ENCODE measurements around the gene FAM171A2.
A peak's percentile ranks its signal among the peaks of the same experiment; 100 is the strongest.

Gene FAM171A2

DNA sequence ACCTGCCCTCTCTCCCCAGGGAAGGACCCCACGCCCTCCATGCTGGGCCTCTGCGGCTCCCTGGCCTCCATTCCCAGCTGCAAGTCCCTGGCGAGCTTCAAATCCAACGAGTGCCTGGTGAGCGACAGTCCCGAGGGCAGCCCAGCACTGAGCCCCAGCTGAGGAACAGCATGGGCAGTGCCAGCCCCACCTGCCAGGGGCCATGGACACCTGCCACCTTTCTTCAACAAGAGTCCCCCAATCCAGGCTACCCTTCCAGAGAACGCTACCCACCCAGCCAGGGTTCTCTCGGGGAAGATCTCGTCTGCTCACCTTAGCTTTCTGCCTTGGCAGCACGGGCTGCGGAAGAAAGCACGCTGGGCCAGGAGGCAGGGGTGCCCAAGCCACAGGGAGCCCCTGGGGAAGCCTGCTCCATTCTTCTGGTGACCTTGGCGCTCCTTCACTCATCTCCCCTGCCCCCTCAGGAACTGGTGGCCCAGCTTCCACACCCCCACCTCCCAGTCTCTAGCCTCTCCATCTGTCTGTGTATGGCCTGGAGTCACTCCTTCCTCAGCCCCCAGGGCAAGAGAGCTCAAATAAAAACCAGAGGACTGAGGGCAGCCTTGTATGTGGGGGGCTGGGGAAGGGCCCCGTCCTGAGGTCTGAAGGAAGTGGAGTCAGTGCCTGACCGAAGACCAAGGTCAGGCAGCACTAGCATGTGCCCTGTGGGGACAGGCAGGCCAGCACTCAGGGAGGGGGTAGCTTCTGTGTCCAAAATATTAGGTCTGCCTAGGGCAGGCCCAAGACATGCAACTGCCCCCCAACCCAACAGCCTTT, 45.4 kb downstream of the FAM171A2 start:
- FAIRE-seq, result no peak

DNA sequence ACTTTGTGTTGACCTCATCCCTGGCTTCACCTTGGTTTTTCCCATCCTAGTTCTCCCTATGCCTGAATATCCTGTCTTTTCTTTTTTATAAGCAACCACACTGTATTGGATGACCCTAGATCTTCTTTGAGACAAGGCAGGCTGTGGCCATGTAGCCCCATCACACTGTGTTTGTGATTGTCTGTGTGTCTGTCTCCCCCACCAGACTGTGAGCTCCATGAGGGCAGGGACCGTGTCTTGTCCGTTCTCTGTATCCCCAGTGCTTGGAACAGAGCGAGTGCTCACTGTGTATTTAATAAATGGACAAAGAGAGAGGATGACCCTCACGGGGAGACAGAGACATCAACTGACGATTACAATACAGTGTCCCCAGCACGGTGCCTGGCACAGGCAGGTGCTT, 46.1 kb downstream of the FAM171A2 start:
- FAIRE-seq, result no peak

DNA sequence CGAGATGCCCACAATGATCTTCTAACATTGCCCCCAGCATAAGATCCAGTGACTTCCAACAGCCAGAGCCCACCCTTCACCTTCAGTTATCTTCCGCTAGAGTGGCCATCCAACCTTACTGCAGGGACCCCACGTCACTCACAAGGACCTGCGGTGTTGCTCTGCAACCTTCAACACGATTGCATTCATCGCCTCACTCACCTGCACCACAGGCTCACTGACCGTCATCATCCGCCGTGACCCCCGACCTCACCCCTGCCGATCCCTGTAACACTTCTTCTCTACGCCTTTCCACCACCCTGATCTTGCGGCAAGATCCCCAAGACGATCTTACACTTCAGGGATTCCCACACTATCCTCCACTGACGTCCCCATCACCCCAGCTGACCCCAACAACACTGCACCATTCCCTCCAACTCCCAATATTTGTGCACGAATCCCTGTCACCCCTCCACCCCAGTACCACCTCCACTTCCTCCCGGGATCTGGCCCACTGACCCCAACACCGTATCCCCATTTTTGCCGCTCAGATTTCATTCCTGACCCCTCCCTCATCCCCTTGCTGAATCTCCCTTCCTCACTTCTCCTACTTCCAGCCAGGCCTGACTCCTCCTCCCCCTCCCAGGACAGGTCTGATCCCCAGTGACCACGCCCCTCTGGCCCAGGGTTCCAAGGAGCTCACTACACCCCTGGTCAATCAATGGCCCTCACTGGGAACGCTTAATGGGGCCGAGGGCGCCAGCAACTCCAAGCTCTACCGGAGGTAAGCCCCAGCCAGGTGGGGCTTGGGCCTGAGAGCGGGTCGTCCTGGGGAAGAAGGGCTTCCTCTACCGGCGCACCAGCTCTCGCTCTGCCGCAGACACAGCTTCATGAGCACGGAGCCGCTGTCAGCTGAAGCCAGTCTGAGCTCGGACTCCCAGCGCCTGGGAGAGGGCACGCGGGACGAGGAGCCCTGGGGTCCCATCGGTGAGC, 47.6 kb downstream of the FAM171A2 start:
- no peak for FAIRE-seq

DNA sequence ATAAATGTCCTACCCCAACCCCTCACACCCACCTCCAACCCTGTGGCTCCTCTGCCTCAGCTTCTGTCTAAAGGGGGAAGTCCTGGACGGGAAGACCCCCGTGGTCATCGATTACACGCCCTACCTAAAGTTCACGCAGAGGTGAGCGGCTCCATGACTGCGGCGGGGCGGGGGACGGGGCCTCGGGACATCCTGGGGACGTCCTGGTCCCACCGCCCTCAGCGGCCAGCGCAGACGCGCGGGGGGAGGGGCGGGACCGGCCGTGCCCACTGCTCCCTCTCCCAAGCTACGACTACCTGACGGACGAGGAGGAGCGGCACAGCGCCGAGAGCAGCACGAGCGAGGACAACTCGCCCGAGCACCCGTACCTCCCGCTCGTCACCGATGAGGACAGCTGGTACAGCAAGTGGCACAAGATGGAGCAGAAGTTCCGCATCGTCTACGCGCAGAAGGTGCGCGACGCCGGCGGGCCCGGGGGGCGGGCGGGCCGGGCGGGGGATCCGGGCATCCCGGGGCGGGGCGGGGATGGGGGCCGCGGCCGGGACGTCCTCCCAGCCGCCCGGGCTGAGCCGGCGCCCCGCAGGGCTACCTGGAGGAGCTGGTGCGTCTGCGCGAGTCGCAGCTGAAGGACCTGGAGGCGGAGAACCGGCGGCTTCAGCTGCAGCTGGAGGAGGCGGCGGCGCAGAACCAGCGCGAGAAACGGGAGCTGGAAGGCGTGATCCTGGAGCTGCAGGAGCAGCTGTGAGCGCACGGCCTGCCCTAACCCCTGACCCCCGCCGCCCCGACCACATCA, 48.6 kb downstream of the FAM171A2 start:
- no peak for FAIRE-seq

DNA sequence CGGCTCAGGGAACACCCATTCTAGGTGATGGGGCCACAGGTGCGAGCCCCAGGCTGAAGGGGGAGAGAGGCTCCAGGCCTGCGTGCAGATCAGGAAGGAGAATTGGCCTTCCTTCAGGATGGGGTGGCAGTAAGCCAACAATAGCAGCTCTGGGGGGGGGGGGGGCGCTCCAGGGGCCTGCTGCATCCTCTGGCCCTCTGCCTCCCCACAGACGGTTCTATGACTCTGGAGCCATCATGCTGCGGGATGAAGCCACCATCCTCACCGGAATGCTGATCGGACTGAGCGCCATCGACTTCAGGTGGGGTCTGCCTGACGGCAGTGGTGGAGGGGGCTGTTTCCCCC, 49.2 kb downstream of the FAM171A2 start:
- FAIRE-seq, result no peak

DNA sequence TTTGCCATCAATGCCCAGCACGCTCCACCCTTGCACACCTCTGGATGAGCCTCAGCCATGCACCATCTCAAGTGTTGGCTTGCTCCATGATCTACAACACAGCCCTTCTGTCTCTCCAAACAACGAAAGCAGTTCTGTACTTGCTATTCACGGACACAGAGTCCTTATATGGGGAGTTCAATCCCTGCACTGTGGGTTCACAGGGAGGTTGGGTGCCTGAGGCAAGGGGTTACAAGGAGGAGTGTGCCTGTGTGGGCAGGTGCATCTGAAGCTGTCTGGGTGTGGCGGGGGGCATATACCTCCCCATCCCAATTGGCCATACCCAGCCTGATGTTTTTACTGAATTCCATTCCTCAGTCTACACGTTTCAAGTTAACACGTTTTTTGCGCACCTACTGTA, 49.6 kb downstream of the FAM171A2 start:
- no peak for FAIRE-seq

DNA sequence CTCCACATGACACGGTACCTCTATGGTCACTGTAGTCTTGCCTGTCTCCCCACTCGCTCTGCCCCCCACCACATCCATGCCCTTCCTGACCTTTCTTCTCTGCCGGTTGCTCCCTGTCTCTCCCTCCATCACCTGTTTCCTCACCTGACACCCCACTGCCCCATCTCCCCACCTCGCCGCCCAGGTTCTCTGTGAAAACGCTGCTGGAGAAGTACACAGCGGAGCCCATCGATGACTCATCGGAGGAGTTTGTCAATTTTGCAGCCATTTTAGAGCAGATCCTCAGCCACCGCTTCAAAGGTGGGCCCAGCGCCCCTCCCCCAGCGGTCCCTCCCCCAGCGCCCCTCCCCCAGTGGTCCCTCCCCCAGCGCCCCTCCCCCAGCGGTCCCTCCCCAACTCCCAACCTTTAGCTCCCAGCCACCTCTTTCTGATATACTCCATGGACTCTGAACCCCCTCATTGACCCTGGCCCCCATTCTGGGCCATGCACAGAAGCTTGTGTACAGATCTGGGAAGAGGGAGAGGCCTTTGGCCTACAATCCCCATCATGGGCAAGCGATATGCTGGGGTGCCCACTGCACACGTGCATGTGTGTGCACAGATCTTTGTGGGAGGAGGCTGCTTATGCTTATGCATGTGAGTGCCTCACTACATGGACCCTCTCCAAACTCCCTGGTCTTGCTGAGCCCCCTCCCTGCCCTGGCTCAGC, 51.1 kb downstream of the FAM171A2 start:
- FAIRE-seq, result no peak

DNA sequence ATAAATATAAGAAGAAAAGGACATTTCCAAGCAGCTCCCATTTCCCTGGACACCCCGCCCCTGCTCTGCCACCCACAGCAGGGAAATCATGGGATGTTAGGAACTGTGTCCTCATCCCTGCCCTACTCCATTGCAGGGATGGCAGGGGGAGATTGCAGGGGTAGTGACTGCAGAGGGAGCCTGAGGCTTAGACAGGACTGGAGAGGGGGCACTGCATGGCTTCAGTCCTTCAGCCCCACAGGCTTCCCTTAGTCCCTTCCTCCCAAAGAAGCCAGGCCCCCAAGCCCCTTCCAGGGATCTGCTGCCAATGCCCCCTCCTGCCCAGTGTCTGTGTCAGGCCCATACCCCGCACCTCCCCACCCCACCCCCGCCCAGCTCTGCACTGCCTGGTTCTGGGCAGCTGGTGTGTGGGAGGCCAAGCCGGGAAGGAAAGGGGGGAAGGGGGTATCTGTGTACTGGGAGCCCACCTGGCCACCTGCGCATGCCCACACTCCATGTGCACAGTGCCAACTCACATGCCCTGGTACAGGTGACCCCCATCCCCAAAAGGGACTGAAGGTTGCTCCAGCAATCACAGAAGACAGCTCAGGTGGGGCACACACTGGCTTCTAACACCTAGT, 52.0 kb downstream of the FAM171A2 start:
- FAIRE-seq, result no peak

DNA sequence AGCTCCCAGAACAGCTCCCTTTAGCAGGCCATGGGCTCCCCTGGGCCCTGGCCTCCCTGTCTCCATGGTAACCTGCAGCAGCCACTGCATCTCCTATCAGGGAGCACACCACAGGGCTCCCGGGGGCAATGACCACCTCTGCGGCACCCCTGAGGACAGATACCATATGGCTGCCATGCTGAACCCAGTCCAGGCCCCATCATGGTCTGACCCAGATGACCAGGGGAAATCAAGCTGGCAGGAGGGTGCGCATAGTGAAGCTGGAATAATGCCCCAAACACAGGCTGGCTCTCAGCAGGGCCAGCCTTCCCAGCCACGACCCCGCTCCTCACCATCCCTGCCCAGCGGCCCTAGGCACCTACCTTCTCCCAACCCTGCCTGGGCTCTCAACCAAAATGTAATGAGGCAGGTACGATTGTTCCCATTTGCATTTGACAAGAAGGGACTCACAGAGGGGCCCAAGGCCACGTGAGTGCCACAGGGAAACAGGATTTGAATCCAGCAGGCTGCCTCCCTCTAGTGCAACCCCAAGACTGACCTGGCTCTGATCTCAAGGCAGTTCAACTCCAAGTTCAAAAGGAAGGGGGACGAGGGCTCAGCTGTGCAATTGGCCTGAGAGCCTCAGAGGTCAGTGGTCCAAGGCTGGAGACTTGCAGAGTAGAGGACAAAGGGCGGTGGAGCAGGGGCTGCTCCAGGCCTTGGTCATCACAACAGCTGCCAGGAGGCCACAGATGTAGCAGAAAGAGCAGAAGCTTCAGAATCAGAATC, 52.9 kb downstream of the FAM171A2 start:
- no peak for FAIRE-seq

DNA sequence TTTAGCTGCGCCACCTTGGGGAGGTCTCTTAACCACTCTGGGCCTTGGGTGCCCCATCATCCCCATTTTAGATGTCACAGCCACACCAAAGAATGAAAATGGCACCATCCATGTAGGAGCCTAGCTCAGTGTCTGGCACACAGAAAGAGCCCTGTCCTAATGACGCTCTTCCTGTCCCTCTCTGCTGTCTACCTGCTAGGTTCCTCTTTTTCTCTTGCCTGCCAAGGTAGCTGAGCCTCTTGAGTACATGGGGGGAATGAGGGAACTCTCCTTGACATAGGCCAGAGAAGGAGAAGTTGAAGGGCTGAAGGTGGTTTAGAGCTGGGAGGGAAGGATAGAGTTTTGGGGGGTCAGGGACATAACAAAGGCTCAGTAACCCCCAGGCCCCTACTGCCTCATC, 53.5 kb downstream of the FAM171A2 start:
- FAIRE-seq, result no peak

DNA sequence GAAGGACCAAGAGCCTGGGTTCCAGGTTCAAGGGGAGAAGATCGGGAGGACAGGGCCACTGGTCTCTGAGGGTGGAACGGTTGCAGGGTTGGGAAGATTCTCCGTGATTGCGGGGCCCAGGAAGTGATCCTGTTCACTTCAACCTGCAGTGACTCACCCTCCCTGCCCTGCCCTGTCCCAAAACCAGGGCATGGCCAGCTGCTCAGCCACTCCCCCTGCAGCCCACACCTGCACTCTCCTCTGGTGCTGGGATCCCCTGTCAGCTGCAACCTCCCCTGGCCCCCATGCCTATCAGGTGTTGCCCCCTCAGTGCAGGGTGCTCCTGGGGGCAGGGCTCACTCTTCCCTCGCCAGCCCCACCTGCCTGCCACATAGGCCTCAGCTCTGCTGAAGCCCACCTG, 54.2 kb downstream of the FAM171A2 start:
- FAIRE-seq, result no peak

DNA sequence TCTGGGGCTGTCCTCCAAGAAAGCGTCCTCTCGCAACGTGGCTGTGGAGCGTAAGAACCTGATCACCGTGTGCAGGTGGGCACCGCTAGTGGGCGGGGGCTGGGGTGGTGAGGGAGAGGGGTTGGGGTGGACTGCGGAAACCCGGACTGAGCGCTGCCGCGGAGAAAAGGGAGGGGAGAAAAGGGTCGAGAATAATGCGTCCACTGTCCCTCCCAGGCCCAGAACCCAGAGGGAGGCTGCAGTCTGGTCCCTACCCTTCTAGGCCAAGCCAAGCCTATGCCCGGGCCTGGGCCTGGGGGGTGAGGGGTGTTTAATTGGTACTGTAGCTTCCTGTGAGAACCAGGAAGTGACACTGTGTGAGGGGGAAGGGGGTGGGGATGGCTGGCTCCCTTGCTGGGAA, 54.8 kb downstream of the FAM171A2 start:
- no peak for FAIRE-seq

DNA sequence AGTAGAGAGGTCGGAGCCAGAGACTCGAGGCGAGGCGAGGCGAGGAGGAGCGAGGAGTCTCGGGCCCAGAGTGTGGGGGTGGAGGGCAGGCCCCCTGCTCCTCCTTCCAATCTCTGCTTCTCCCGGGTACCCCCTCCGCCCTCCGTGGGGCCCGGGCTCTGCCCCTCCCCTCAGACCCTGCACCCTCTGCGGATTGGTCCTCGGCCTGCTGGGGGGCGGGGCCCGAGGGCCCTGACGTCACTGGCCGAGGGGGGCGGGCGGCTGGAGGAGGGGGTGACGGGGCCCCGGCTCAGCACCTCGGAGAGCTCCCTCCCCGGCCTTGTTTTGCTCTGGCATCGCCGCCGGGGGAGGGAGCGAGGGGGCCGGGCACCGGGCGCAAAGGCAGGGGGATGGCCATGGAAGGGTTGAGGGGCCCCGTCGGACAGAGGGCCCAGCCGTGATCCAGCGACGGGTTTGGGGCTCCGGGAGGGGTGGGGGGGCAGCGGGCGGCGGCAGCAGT, 55.3 kb downstream of the FAM171A2 start, which contains the start of gene RUNDC3A:
RUNDC3A (plus strand) TSS at position 282 of the 499 bp plus-strand sequence. CDS start 232 bp downstream, outside the sequence.
- FAIRE-seq, result peak; percentile 71

DNA sequence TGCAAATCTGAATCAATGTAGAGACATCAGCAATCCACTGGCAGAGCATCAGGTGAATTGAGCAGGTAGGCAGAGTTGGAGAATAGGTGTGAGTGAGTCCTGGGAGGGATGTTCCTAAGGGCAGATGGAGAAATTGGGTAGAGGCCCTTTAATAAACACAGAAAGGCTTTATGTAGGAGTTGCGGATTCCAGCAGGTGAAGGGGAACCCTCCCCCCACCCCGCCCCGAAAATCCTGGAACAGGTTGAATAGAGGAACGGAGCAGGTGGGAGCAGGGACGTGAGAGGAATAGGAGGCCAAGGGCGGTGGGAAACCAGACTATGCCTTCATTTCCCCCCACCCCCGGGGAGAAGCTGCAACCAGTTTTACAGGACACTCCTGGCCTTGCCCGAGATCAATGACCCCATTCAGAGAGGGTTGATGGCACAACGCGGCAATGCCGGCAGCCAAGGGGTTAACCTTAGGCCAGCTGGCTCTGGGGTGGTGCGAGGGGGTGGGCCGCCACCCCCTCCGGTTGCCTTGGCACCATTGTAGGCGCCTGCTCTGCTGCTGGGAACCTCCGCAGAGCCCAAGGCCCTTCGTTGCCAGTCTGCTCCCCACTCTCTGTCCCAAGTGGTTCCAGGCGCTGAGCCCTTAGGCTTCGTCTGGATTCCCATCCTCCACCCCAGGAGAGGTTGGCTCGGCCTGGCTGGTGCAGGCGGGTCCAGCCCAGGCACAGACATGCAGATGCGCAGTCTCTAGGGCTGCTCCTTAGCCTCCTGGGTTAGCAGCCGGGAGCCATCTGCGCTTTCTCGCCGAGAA, 56.1 kb downstream of the FAM171A2 start:
- no peak for FAIRE-seq

DNA sequence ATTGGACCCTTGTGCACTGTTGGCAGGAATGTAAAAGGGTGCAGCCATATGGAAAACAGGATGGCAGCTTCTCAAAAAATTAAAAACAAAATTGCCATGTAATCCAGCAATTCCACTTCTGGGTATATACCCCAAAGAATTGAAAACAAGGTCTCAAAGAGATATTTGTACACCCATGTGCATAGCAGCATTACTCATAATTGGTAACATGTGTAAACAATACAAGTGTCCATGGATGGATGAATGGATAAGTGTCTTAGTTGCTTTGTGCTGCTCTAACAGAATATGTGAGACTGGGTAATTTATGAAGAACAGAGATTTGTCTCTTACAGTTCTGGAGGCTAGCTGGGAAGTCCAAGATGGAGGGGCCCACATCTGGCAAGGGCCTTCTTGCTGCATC, 59.0 kb downstream of the FAM171A2 start:
- FAIRE-seq, result no peak
